Choroid plexus epithelial cell (primary cell): Measurements from ENCODE around the gene PPAT.

ENCODE experiments used
- DNase-seq: peaks from one replicate; pipeline ENCODE4 v3.0.0-alpha.2; 2010; ENCODE audit warnings: low read depth
- H3K4me3 ChIP-seq: 2 replicates; pipeline ENCODE4 v1.5.1; 2011; ENCODE audit warnings: low read depth, mild to moderate bottlenecking, control low read depth, low read length, moderate library complexity
- TF ChIP-seq, protein P1 (sequence below): conservative IDR thresholded peaks from 2 replicates; pipeline ENCODE4 v1.5.1; 2011; ENCODE audit warnings: low read depth, mild to moderate bottlenecking, control low read depth, inconsistent platforms, low read length, moderate library complexity

PPAT gene

DNA sequence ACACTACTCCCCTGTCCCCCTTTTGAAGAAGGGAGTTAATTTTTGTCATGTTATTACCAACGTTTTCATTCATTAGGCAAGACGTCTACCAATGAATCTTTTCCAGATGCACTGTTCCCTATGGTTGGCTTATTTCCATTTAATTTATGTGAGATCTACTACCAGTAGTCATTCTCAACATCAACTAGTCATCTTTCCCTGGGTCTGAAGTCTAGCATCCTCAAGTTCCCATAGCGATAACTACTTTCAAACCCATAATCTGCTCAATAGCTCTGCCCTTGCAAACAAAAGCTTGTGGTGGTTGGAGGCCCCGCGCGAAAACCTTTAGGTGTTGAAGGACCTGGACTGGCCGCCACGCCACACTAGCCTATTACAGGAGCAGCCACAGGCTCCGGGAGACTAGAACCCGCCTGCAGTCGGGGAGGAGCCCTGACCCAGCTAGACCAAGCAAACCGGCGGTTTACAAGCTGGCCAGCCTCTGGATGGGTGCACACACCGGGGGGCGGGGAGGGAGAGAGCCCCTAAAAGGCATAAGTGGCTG, 746 bp downstream of the PPAT start:
- TF ChIP-seq, protein P1, sequence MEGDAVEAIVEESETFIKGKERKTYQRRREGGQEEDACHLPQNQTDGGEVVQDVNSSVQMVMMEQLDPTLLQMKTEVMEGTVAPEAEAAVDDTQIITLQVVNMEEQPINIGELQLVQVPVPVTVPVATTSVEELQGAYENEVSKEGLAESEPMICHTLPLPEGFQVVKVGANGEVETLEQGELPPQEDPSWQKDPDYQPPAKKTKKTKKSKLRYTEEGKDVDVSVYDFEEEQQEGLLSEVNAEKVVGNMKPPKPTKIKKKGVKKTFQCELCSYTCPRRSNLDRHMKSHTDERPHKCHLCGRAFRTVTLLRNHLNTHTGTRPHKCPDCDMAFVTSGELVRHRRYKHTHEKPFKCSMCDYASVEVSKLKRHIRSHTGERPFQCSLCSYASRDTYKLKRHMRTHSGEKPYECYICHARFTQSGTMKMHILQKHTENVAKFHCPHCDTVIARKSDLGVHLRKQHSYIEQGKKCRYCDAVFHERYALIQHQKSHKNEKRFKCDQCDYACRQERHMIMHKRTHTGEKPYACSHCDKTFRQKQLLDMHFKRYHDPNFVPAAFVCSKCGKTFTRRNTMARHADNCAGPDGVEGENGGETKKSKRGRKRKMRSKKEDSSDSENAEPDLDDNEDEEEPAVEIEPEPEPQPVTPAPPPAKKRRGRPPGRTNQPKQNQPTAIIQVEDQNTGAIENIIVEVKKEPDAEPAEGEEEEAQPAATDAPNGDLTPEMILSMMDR, result no peak
- peak; percentile 76 for DNase-seq
- peak overlapping the region; percentile 90 for H3K4me3 ChIP-seq

DNA sequence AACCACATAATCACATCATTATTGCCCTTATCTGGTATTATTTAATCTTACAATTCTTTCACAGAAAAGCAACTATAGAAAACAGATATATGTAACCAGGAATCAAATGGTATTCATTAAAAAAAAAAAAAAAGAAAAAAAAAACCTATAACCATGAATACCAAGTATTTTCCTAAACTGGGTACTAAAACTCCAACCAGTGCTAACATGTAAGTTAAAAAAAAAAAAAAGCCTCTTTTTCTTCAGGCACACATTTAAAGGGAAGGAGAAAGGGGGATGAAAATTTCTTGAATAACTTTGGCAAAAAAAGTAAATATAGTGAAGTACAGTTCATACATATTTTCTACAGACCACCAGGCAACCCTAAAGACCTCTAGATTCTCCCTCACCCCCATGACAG, 2.1 kb downstream of the PPAT start:
- TF ChIP-seq, protein P1, result no peak
- no peak overlapping the region for H3K4me3 ChIP-seq

DNA sequence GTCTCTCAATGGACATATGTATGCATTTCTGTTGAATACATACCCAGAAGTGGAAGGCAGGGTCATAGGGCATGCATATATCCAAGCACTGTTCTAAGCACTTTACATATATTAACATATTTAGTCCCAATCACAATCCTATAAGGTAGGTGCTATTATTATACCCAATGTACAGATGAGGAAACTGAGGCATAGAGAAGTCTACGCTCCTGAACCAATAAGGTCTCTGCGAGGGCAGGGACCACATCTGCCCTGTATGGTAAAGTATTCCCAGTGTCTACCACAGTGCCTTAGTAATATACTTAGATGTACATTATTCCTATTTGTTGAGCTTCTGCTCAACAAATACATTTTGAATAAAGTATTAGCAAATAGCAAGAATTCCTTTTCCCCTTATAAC, 5.2 kb downstream of the PPAT start:
- no peak overlapping the region for H3K4me3 ChIP-seq
- TF ChIP-seq, protein P1, result no peak
- DNase-seq, result no peak

More for the DNA sequence above, 2.1 kb downstream of the PPAT start:
- no peak for DNase-seq

DNA sequence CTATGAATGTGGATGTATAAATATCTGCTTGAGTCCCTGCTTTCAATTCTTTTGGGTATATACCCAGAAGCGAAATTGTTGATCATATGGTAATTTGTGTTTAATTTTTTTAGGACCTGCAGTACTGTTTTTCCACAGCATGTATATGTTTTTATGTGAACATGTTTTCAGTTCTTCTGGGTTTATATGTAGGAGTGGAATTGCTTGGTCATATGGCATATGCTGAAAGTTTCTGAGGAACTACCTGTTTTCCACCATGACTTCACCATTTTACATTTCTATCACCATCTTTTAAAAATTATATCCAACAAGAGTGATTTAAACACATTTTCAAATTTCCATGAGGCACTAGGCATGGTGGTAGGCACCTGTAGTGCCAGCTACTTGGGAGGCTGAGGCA, 8.2 kb downstream of the PPAT start:
- TF ChIP-seq, protein P1, result no peak
- H3K4me3 ChIP-seq, result no peak overlapping the region
- DNase-seq, result no peak

DNA sequence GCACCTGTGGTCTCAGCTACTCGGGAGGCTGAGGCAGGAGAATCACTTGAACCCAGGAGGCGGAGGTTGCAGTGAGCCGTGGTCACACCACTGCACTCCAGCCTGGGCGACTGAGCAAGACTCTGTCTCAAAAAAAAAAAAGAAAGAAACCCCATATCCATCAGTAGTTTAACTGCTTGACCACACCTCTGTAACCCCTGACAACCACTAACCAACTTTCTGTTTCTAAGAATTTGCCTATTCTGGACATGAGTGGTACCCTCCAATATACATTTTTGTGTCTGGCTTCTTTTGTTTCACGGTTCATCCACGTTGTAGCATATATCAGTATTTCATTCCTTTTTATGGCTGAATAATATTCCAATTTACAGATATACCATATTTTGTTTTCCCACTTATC, 9.1 kb downstream of the PPAT start:
- DNase-seq, result no peak
- no peak overlapping the region for H3K4me3 ChIP-seq
- TF ChIP-seq, protein P1, result no peak

DNA sequence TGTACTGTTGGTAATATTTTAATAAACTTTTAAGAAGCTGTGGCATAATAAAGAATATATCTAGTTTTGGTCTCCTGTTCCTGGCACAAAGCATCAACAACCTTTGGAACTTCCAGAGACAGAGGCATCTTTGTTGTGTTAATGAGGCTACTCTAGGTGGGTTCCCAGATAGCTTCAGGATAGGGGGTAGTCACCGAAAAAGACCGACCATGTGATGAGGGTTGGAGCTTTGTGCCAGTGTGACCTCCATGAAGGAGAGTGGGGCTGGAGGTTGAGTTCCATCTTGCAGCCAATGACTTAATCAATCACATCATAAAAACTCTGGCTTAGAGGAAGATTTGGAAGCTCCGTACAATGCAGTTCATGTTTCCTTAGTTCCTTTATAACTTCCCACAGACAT, 9.9 kb downstream of the PPAT start:
- TF ChIP-seq, protein P1, result no peak
- no peak for DNase-seq

DNA sequence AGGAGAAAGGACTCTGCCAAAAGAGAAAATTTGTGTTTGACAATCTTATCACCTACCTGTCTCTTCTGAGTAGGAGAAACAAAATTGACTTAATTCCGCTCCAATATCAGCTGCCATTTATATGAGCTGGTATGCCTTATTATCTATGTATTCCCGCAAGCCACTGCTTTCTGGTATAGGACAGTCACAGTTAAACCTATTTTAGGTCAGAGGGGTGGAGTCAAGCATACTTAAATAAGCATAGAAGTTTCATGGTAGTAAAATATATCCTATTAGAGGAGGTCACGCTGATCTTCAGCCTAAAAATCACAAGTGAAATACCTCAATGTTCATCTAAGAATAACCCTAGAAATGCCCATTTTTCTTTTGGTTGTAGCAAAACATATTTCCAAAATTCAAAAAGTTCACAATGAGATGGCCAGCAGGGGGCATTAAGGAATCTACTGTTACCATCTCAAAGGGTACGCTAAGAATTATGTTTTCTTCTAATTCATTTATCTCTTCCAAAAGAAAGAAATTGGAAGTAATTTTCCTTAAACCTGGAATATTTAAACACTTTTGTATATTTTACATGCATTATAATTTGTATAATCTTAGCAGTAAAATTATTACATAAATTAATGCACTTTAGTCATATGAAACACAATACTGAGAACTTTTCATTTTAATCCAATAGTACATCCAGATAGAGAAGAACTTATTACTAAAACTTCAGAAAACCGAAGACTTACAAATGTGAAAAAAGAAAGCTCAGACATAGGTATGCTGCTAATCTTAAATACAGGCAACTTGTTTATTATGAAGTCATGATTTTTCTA, 10.5 kb downstream of the PPAT start:
- peak; percentile 63 for DNase-seq
- TF ChIP-seq, protein P1, result peak; percentile 67
- H3K4me3 ChIP-seq, result no peak overlapping the region

More for the DNA sequence above, 9.9 kb downstream of the PPAT start:
- H3K4me3 ChIP-seq, result no peak overlapping the region
